Stimulated activated memory B cell treated with anti-CD40 and anti-IgM and Interleukin-4, amounts not matched to agents 10 μg/mL and 1 μg/mL and 100 μg/mL, for 72 hours (primary cell): Measurements from ENCODE around the gene C1QB.
"Not testable (repeated sequence)": the region's sequence is repeated elsewhere in the genome, so short reads cannot be mapped to it uniquely, and the experiment has no call there.

ENCODE experiments used
- ATAC-seq: fragments of 150-1000 bp; cut with Tn5 transposase; 2 replicates; pipeline ENCODE4 v1.10.0; 2021
- H3K27ac Mint-ChIP-seq: one replicate; pipeline ENCODE4 v1.8.0; 2022; ENCODE audit warnings: mild to moderate bottlenecking, mixed read lengths
- H3K27me3 Mint-ChIP-seq: one replicate; pipeline ENCODE4 v1.8.0; 2022; ENCODE audit warnings: mixed read lengths
- H3K36me3 Mint-ChIP-seq: one replicate; pipeline ENCODE4 v1.8.0; 2022; ENCODE audit warnings: mixed read lengths
- H3K4me1 Mint-ChIP-seq: one replicate; pipeline ENCODE4 v1.8.0; 2022; ENCODE audit warnings: mixed read lengths
- H3K4me3 Mint-ChIP-seq: one replicate; pipeline ENCODE4 v1.8.0; 2022; ENCODE audit warnings: mild to moderate bottlenecking, moderate library complexity, mixed read lengths
- H3K9me3 Mint-ChIP-seq: one replicate; pipeline ENCODE4 v1.8.0; 2022; ENCODE audit warnings: mixed read lengths

The C1QB gene

DNA sequence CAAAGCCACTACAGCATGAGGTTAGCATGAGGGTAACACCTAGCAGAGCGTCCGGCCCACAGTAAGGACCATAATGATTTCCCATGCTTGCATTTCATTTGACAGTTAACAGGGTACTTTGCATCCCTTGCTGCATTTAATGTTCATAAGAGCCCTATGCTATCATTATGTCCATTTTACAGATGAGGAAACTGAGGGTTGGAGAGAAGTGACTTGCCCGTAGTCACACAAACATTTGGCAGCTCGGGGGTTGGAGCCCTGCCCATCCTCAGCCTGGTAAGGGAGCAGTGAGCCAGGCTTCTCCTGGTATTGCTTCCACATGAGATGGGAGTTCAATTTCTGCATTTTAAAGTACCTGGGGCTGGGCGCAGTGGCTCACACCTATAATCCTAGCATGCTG lies 41.1 kb downstream of the C1QB start:
- no peaks in the 10 kb centered on the region for H3K9me3 Mint-ChIP-seq
- no peaks in the 10 kb centered on the region for H3K4me1 Mint-ChIP-seq
- H3K27ac Mint-ChIP-seq = no peak overlapping the region
- H3K27me3 Mint-ChIP-seq = peaks cover 17% of the 10 kb centered on the region
- H3K4me3 Mint-ChIP-seq = no peak overlapping the region
- no peak for ATAC-seq
- no peaks in the 10 kb centered on the region for H3K36me3 Mint-ChIP-seq

DNA sequence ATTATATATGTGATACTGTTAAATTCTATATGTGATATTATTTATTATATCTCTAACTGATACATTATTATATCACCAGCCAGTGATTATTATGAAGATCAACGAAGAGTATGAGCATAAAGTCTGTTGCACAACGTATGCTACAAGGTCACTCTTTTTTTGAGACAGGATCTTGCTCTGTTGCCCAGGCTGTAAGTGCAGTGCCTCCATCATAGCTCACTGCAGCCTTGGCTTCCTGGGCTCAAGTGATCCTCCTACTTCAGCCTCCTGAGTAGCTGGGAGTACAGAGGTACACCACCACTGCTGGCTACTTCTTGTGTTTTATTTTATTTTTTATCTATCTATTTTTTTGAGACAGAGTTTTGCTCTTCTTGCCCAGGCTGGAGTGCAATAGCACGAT lies 43.6 kb downstream of the C1QB start:
- H3K27me3 Mint-ChIP-seq = peaks cover 14% of the 10 kb centered on the region
- no peaks in the 10 kb centered on the region for H3K9me3 Mint-ChIP-seq
- H3K36me3 Mint-ChIP-seq = no peaks in the 10 kb centered on the region
- no peaks in the 10 kb centered on the region for H3K4me1 Mint-ChIP-seq
- H3K4me3 Mint-ChIP-seq = no peak overlapping the region
- no peak for ATAC-seq
- no peak overlapping the region for H3K27ac Mint-ChIP-seq

DNA sequence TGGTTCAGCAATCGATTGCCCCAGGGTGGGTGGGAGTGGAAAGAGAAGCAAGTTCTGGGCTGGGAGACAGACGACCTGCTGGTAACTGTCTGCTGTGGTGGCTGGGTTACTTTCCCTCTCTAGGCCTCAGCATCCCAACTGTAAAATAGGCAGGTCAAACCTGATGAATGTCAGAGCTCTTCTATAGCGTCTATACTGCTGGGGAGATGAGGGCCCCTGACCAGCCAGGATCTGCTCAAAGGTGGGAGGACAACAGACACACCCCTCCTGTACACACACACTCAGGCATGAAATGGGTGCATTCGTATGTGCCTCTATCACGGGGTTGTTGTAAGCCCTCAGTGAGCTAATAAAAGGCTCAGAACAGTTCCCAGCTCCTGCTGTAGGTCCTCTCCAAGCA lies 44.9 kb downstream of the C1QB start:
- Mint-ChIP-seq H3K27me3 (peaks cover 23% of the 10 kb centered on the region), H3K4me3 (no peak overlapping the region), H3K9me3 (no peaks in the 10 kb centered on the region), H3K27ac (no peak overlapping the region), H3K4me1 (no peaks in the 10 kb centered on the region), H3K36me3 (no peaks in the 10 kb centered on the region)
- ATAC-seq = no peak

DNA sequence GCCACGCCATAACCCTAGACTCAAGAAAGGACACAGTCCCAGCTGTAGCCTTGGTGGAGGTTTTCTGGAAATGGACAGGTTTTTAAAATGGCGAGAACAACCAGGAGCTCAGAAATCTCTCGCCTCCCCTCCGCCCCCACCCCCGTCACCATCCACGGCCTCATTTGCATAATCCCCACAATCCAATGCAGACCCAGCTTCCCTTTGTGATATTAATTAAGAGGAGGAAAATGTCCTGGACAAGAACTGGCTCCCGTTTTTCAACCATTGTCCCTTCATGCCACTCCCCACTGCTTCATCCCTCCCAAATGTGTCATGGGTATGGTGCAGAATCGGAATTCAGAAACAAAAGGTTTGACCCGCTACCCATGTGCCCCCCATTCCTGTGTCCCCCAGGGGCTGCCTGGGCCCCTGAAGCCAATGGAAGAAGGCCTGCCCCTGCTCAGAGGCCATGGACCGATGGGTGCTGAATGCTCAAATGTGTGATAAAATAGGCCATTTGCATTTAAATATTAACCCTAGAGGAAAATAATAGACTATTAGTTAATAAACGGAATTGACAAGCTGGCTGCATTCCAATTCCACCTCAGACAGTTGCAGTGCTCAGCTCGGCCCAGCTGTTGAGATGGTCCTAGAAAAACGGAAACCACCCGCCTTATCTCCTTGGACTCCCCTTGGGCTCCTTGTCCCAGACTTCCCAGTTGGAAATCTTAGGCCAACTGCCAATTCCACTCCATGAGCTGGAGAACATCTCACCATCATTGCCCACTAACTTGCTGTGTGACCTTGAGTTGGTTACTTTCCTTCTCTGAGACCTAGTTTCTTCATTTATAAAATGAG lies 46.9 kb downstream of the C1QB start:
- Mint-ChIP-seq H3K27me3 (peaks cover 30% of the 10 kb centered on the region), H3K4me1 (no peaks in the 10 kb centered on the region), H3K27ac (no peak overlapping the region), H3K36me3 (no peaks in the 10 kb centered on the region), H3K4me3 (no peak overlapping the region), H3K9me3 (no peaks in the 10 kb centered on the region)
- no peak for ATAC-seq

DNA sequence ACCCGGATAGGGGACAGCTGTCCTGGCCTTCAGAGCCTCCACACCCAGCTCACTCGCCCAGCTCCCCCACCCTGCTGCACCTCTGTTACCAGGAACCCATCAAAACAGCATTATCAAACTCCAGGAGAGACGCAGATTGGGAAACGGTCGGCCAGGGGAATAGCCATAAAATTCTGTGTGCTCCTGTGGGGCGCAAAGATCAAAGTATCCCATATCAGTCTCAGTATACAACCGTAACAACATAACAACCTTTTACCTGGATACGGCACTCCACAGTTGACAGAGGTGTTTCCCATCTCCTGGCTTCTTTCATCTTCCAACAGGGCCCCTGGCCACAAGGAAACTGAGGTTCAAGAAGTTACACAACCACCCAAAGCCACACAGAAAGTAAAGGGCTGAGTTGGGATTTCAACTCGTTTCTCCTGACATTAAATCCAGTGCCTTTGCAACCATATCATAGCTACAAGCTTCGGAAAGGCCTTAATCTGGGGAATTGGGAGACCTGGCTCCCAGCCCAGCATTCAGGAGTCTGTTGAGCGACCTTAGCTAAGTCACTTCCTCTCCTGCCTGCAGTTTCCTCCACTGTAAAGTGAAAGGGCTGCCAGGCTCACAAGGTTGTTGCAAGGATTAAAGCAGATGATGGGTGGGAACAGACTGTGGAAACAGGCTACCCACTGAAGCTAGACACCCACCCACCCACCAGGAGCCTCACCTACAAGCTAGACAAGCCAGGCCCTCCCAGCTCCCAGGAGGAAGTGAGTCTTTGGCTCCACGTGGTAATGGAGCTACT lies 49.5 kb downstream of the C1QB start:
- H3K27ac Mint-ChIP-seq = no peak overlapping the region

DNA sequence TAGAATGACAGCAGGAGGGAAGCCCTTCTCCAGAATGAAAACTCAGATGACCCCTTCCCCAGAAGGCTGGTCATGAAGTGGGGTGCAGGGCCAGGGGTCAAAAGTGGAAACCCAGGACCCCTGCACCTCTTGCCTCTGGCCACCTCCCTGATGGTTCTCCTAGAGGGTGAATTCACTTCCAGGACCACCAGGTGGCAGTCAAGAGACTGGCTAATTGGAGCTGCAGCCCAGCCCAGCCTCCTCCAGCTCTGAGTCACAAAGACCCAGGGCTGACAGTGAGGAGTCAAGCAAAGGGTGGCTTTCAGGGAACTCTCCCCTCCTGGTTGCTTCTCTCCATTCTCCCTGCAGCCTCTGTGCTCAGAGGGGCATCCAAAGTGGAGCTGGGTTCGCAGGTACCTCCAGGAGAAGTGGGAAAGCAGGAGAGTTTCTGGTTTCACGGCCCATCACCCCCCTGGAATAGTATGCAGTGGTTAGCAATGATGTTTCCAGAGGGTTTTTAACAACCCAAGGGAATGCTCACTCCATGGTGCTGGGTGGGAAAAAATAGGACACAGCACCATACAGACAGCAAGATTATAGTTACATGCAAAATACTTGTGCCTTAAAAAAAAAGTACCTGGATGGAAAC lies 51.5 kb downstream of the C1QB start:
- Mint-ChIP-seq H3K4me3 (no peak overlapping the region), H3K4me1 (peaks cover 4% of the 10 kb centered on the region), H3K36me3 (no peaks in the 10 kb centered on the region), H3K27ac (no peak overlapping the region), H3K27me3 (peaks cover 60% of the 10 kb centered on the region), H3K9me3 (no peaks in the 10 kb centered on the region)
- ATAC-seq = peak; percentile 87

More for the DNA sequence above, 49.5 kb downstream of the C1QB start:
- ATAC-seq = no peak
- peaks cover 40% of the 10 kb centered on the region for H3K27me3 Mint-ChIP-seq
- no peak overlapping the region for H3K4me3 Mint-ChIP-seq
- no peaks in the 10 kb centered on the region for H3K9me3 Mint-ChIP-seq
- no peaks in the 10 kb centered on the region for H3K4me1 Mint-ChIP-seq
- no peaks in the 10 kb centered on the region for H3K36me3 Mint-ChIP-seq

DNA sequence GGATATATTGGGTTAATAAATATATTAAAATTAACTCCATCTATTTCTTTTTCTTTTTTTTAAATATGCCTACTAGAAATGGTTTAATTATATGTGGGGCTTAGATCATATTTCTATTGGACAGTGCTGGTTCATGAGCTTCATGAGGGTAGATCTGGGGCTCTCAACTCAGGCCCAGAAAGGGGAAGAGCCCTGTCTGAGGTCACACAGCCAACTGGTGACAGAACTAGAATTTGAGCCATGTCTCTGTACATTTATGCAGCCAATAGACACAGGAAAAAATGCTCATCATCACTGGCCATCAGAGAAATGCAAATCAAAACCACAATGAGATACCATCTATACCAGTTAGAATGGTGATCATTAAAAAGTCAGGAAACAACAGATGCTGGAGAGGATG lies 52.5 kb downstream of the C1QB start:
- Mint-ChIP-seq H3K36me3 (no peaks in the 10 kb centered on the region), H3K9me3 (no peaks in the 10 kb centered on the region), H3K27me3 (peaks cover 66% of the 10 kb centered on the region), H3K27ac (no peak overlapping the region), H3K4me1 (peaks cover 8% of the 10 kb centered on the region), H3K4me3 (no peak overlapping the region)
- ATAC-seq = no peak

DNA sequence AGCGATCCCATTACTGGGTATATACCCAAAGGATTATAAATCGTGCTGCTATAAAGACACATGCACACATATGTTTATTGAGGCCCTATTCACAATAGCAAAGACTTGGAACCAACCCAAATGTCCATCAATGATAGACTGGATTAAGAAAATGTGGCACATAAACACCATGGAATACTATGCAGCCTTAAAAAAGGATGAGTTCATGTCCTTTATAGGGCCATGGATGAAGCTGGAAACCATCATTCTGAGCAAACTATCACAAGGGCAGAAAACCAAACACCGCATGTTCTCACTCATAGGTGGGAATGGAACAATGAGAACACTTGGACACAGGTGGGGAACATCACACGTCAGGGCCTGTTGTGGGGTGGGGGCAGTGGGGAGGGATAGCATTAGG lies 53.1 kb downstream of the C1QB start:
- not testable (repeated sequence) for H3K4me1 Mint-ChIP-seq, H3K27ac Mint-ChIP-seq, H3K9me3 Mint-ChIP-seq, H3K4me3 Mint-ChIP-seq, ATAC-seq, H3K36me3 Mint-ChIP-seq
- peaks cover 66% of the 10 kb centered on the region for H3K27me3 Mint-ChIP-seq

DNA sequence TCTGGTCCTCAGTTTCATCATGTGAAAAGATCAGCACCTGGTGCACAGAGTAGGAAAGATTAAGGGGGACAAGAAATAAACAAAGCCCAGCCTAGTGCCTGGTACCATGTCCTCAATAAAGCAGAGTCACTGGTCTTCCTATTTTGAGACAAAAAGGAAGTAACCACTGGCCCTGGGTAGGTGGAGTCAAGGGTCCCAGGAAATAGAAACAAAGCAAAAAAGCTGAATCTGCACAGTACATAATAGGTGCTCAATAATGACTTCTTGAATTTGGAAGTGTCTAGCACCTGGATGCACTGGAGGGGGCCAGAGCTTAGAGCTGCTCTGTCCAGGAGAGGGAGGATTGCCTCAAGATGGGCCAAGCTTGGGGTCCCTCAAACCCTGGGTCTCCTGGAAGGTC lies 55.7 kb downstream of the C1QB start:
- peaks cover 64% of the 10 kb centered on the region for H3K27me3 Mint-ChIP-seq
- ATAC-seq = no peak

DNA sequence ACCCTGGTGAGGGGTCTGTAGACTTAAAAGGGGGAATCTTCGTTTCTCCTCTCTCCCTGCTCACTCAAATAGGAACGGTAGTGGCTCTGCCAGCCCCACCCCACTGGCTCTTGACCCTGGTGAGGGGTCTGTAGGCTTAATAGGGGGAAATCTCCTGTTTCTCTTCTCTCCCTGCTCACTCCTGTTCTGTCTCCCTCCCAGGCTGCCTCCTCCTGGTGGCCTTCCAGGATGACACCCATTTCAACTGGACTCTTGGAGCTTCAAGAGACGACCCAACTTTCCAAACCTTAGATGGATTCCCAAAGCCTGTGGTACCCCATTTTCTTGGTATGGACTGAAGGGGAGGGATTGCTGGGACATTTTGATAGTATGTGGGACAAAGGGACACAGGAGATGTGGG lies 56.2 kb downstream of the C1QB start:
- Mint-ChIP-seq H3K4me3 (no peak overlapping the region), H3K4me1 (peaks cover 23% of the 10 kb centered on the region), H3K27ac (no peak overlapping the region), H3K9me3 (no peaks in the 10 kb centered on the region), H3K27me3 (peaks cover 64% of the 10 kb centered on the region), H3K36me3 (no peaks in the 10 kb centered on the region)
- ATAC-seq = no peak

More for the DNA sequence above, 55.7 kb downstream of the C1QB start:
- no peak overlapping the region for H3K4me3 Mint-ChIP-seq
- H3K9me3 Mint-ChIP-seq = no peaks in the 10 kb centered on the region
- peaks cover 23% of the 10 kb centered on the region for H3K4me1 Mint-ChIP-seq
- H3K36me3 Mint-ChIP-seq = no peaks in the 10 kb centered on the region
- H3K27ac Mint-ChIP-seq = no peak overlapping the region

DNA sequence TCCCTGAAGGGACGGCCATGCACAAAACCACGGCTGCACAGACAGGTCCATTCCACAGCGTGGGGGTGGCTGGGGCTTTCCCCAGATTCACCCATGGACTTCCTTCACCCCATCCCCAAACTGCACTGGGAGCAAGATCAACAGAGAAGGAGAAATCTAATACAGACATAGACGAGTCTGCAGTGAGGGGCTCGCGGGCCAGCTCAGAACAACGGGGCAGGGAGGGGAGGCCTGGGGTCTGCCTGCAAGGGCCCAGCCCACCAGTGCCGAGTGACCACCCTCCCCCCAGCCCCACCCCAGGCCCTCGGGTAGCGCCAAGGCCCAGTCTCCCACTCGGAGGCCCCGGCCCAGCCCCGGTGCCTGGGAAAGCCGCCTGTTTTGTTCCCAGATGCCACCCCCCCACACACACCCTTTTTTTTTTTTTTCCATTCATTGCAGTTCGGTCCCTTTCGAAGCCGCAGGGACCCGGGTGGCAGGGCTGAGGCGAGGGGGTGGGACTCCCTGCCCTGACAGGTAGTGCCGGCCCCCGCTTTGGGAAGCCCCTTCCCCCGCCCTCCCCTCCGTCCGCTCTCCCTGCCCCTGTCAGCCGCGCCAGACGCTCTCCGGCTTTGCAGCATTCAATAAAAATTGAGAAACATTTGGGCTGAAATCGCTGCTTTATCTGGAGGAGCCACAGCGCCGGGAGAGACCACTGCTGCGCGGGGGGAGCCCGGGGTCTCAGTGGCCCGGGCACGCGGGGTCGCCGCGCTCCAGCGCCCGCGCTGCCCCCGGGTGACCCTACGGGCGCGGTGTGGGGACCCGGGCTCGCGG lies 57.1 kb downstream of the C1QB start:
- peaks cover 23% of the 10 kb centered on the region for H3K4me1 Mint-ChIP-seq
- ATAC-seq = no peak
- H3K27ac Mint-ChIP-seq = no peak overlapping the region
- H3K27me3 Mint-ChIP-seq = peaks cover 66% of the 10 kb centered on the region
- H3K36me3 Mint-ChIP-seq = no peaks in the 10 kb centered on the region
- no peaks in the 10 kb centered on the region for H3K9me3 Mint-ChIP-seq
- peak overlapping the region; percentile 56 for H3K4me3 Mint-ChIP-seq

DNA sequence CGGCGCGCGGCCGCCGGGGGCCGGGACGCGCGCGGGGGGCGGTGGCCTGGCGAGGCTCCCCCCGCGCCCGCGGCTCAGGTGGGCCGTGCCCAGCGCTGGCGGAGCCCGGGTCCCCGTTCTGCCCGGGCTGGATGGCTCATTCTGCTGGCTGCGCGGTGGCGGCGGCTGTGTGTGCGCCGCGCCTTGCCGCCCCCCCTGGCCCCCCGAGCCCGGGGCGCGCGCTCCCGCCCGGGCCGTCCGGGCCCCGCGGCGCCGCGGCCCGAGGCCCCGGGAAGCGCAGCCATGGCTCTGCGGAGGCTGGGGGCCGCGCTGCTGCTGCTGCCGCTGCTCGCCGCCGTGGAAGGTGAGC lies 57.6 kb downstream of the C1QB start, which contains the start of gene EPHB2:
Gene EPHB2, plus strand, starts transcription at position 139 of the 349 bp plus-strand sequence. Its CDS starts 144 bp downstream, at position 283.
- H3K9me3 Mint-ChIP-seq = no peaks in the 10 kb centered on the region
- peaks cover 23% of the 10 kb centered on the region for H3K4me1 Mint-ChIP-seq
- peak within 1 kb of the TSS; percentile 56 for H3K4me3 Mint-ChIP-seq
- no peak within 1 kb of the TSS for H3K27ac Mint-ChIP-seq
- H3K36me3 Mint-ChIP-seq = no peaks in the 10 kb centered on the region
- peaks cover 68% of the 10 kb centered on the region for H3K27me3 Mint-ChIP-seq
- ATAC-seq = peak; percentile 31

DNA sequence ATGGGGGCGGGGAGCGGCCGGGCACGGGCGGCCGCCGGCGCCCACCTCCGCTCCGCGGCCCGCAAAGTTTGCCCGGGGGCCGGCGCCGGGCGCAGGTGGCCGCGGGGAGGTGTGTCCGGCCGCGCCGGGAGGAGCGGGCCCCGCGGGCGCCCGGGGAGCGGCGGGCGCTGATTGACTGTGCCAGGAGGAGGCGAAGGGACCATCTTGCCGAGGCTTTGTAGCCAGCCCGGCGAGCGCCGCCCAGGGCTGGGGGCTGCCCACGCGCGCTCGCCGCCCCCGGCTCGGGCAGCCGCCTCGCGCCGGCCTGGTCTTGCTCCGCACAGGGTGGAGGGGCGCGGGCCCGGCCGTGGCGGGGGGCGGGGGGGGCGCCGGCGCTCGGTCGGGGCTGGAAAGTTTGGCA lies 58.0 kb downstream of the C1QB start:
- ATAC-seq = no peak
- Mint-ChIP-seq H3K27me3 (peaks cover 72% of the 10 kb centered on the region), H3K4me1 (peaks cover 23% of the 10 kb centered on the region), H3K27ac (no peak overlapping the region), H3K4me3 (no peak overlapping the region), H3K36me3 (no peaks in the 10 kb centered on the region), H3K9me3 (no peaks in the 10 kb centered on the region)
